Measurements from ENCODE around the gene MRTFA. TPM values are rescaled to one million over a fixed set of nuclear protein-coding genes. Genes with fewer than 3 reads are reported as not detected.
"Not testable (repeated sequence)": the region's sequence is repeated elsewhere in the genome, so short reads cannot be mapped to it uniquely, and the experiment has no call there.

The MRTFA gene
- total RNA-seq, 2 donors from 2014 or later, result 38.5 to 57.4 TPM

GRCh38 chr22:40553014-40553554, 83.4 kb downstream of the MRTFA start:
- peaks cover 43% of the 10 kb centered on the region for H3K36me3 Mint-ChIP-seq (ENCODE audit: low read depth)
- peaks cover 5% of the 10 kb centered on the region for H3K9me3 Mint-ChIP-seq
- H3K4me3 Mint-ChIP-seq, result no peak overlapping the region
- H3K27ac Mint-ChIP-seq, result no peak overlapping the region
- no peak for ATAC-seq (replicated peaks)
- peaks cover 5% of the 10 kb centered on the region for H3K4me1 Mint-ChIP-seq
- H3K27me3 Mint-ChIP-seq, result no peaks in the 10 kb centered on the region

GRCh38 chr22:40552070-40552469, 84.4 kb downstream of the MRTFA start:
- ATAC-seq (replicated peaks), result no peak
- Mint-ChIP-seq H3K27me3 (no peaks in the 10 kb centered on the region), H3K27ac (no peak overlapping the region), H3K9me3 (peaks cover 5% of the 10 kb centered on the region), H3K4me1 (peaks cover 5% of the 10 kb centered on the region), H3K36me3 (ENCODE audit: low read depth) (peaks cover 53% of the 10 kb centered on the region), H3K4me3 (no peak overlapping the region)

DNA sequence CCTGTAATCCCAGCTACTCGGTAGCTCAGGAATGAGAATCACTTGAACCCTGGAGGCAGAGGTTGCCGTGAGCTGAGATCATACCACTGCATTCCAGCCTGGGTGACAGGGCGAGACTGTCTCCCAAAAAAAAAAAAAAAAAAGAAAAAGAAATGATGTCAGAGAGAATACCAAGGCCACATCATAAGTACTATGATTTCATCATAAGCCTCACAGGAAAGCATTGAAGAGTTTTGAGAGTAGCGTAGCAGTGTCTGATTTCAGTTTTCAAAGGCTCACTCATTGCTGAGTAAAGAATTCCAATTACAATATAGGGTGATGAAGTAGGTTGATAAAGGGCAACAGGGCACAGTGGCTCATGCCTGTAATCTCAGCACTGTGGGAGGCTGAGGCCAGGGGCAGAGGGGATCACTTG, 88.8 kb downstream of the MRTFA start:
- peaks cover 1% of the 10 kb centered on the region for H3K9me3 Mint-ChIP-seq
- ATAC-seq (replicated peaks), result peak; percentile 38
- H3K27ac Mint-ChIP-seq, result no peak overlapping the region
- H3K4me3 Mint-ChIP-seq, result no peak overlapping the region
- H3K4me1 Mint-ChIP-seq, result peaks cover 13% of the 10 kb centered on the region
- H3K27me3 Mint-ChIP-seq, result no peaks in the 10 kb centered on the region
- H3K36me3 Mint-ChIP-seq (ENCODE audit: low read depth), result peaks cover 58% of the 10 kb centered on the region

- Mint-ChIP-seq H3K4me3 (no peak overlapping the region), H3K27ac (no peak overlapping the region), H3K36me3 (ENCODE audit: low read depth) (peaks cover 37% of the 10 kb centered on the region), H3K9me3 (no peaks in the 10 kb centered on the region), H3K27me3 (no peaks in the 10 kb centered on the region), H3K4me1 (peaks cover 23% of the 10 kb centered on the region)
- no peak for ATAC-seq (replicated peaks)
Measured at GRCh38 chr22:40544758-40545157, 91.8 kb downstream of the MRTFA start.

- no peaks in the 10 kb centered on the region for H3K9me3 Mint-ChIP-seq
- H3K4me3 Mint-ChIP-seq, result no peak overlapping the region
- H3K27ac Mint-ChIP-seq, result peak overlapping the region; percentile 24
- H3K4me1 Mint-ChIP-seq, result peaks cover 23% of the 10 kb centered on the region
- no peak for ATAC-seq (replicated peaks)
- peaks cover 22% of the 10 kb centered on the region for H3K36me3 Mint-ChIP-seq (ENCODE audit: low read depth)
- no peaks in the 10 kb centered on the region for H3K27me3 Mint-ChIP-seq
Measured at GRCh38 chr22:40542821-40543540, 93.5 kb downstream of the MRTFA start.

GRCh38 chr22:40541300-40541699, 95.2 kb downstream of the MRTFA start:
- peaks cover 22% of the 10 kb centered on the region for H3K4me1 Mint-ChIP-seq
- no peaks in the 10 kb centered on the region for H3K27me3 Mint-ChIP-seq
- H3K4me3 Mint-ChIP-seq, result no peak overlapping the region
- no peaks in the 10 kb centered on the region for H3K9me3 Mint-ChIP-seq
- H3K36me3 Mint-ChIP-seq (ENCODE audit: low read depth), result peaks cover 7% of the 10 kb centered on the region
- peak overlapping the region; percentile 32 for H3K27ac Mint-ChIP-seq
- peak; percentile 99 for ATAC-seq (replicated peaks)

DNA sequence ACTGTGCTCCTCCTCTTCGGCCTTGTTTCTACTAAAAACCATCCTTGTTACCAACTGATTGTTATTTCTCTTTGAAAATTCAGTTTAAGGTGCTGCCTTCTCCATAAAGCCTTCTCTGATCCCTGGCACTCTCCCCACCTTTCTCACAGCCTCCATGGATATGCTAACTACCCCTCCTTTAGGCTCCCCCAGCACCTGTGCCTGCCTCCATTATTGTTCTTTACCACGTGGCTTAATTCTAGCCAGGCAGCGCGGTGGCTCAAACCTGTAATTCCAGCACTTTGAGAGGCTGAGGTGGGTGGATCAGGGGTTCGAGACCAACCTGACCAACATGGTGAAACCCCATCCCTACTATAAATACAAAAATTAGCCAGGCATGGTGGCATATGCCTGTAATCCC, 96.3 kb downstream of the MRTFA start:
- Mint-ChIP-seq H3K27me3 (no peaks in the 10 kb centered on the region), H3K36me3 (ENCODE audit: low read depth) (no peaks in the 10 kb centered on the region), H3K9me3 (no peaks in the 10 kb centered on the region), H3K27ac (peak overlapping the region; percentile 32), H3K4me3 (no peak overlapping the region), H3K4me1 (peaks cover 17% of the 10 kb centered on the region)
- ATAC-seq (replicated peaks), result no peak

DNA sequence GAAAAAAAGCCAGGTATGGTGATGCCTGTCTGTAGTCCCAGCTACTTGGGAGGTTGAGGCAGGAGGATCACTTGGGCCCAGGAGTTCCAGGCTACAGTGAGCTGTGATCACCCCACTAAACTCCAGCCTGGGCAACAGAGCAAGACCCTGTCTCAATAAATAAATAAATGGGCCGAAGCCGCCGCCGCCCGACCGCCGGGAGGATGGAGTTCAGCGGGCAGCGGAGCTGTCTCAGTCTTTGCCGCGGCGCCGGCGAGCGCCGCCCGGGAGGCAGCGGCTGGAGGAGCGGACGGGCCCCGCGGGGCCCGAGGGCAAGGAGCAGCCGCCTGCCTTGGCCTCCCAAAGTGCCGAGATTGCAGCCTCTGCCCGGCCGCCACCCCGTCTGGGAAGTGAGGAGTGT, 100.4 kb downstream of the MRTFA start:
- H3K4me3 Mint-ChIP-seq; H3K27me3 Mint-ChIP-seq; ATAC-seq (replicated peaks); H3K9me3 Mint-ChIP-seq; H3K27ac Mint-ChIP-seq; H3K36me3 Mint-ChIP-seq (ENCODE audit: low read depth): not testable (repeated sequence)
- peaks cover 36% of the 10 kb centered on the region for H3K4me1 Mint-ChIP-seq

- Mint-ChIP-seq H3K27ac (peak overlapping the region; percentile 81), H3K4me3 (peak overlapping the region; percentile 84), H3K27me3 (no peaks in the 10 kb centered on the region), H3K9me3 (no peaks in the 10 kb centered on the region), H3K4me1 (peaks cover 39% of the 10 kb centered on the region), H3K36me3 (ENCODE audit: low read depth) (no peaks in the 10 kb centered on the region)
- no peak for ATAC-seq (replicated peaks)
Measured at GRCh38 chr22:40535642-40536041, 100.9 kb downstream of the MRTFA start.

DNA sequence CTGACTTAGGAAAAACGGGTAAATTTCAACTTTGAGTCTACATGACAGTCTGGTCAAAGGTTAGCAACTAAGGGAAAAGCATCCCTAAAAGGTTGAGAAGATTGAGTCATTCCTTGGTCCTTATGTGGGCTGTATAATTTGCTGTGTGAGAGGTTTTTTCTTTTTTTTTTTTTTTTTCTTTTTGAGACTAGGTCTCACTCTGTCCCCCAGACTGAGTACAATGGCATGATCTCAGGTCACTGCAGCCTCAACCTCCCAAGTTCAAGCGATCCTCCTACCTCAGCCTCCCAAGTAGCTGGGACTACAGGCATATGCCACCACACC, 101.4 kb downstream of the MRTFA start:
- H3K4me3 Mint-ChIP-seq, result peak overlapping the region; percentile 84
- no peak for ATAC-seq (replicated peaks)
- H3K27me3 Mint-ChIP-seq, result no peaks in the 10 kb centered on the region

DNA sequence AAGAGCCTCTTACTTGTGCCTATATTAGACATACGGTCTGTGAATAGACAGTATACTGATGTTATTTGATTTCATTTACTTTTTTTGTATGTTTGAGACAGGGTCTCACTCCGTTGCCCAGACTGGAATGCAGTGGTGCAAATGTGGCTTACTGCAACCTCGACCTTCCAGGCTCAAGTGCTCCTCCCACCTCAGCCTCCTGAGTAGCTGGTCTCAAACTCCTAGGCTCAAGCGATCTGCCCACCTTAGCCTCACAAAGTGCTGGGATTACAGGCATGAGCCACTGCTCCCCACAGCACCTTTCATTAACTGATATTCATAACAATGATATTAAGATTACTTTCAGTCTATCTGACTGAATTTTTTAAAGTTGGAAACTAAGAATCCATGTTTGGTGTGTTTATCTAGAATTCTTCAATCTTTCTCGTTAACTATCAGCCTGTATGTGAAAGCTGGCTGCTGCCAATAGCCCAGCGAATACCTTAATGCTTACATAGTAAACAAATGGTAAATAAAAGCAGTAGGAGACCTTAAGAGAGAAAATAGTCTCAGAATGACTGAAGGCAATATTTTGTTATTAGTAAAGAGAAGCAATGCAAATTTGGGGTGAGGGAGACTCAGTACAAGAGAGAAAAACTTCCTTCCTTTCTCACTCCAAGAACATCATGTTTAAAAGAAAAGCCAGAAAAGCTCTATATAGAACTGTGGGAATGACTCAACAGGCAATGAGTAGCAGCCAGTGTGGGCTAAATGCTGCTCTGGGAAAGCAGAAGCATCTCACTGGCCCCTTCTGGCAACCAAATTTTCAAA, 101.9 kb downstream of the MRTFA start:
- ATAC-seq (replicated peaks), result peak; percentile 78
- peak overlapping the region; percentile 81 for H3K27ac Mint-ChIP-seq
- H3K9me3 Mint-ChIP-seq, result no peaks in the 10 kb centered on the region
- peaks cover 45% of the 10 kb centered on the region for H3K4me1 Mint-ChIP-seq
- no peaks in the 10 kb centered on the region for H3K36me3 Mint-ChIP-seq (ENCODE audit: low read depth)
- H3K4me3 Mint-ChIP-seq, result peak overlapping the region; percentile 84
- H3K27me3 Mint-ChIP-seq, result no peaks in the 10 kb centered on the region

More for the DNA sequence above, 101.4 kb downstream of the MRTFA start:
- peak overlapping the region; percentile 81 for H3K27ac Mint-ChIP-seq
- no peaks in the 10 kb centered on the region for H3K36me3 Mint-ChIP-seq (ENCODE audit: low read depth)
- no peaks in the 10 kb centered on the region for H3K9me3 Mint-ChIP-seq
- H3K4me1 Mint-ChIP-seq, result peaks cover 41% of the 10 kb centered on the region

DNA sequence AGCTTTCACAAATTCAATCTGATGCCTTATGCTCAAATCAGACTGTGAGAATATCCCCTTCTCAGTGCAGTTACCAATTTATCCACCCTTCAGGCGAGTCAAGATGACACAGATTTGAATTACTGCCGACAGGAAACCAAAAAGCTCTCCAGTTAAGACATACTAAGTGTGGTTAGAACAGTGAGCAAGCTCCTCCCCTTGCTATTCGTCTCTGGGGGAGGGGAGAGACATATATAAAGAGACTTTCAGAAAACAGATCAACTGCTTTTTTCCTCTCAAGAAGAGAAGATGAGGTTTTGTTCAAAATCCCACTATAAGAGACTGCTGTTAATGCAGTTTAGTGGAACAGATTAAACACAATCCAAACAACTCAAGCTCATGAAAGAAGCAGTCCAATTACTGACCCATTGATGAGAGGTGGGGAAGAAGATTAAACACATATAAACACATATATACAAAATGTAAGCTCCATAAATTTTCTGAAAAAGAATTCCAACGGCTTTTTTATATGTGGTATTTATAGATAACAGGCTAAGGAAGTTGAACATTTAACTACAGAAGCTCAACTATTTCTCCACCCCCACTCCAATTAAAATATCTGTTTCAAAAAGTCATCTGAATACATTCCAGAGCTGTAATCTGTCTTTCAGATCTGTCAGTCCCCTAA, 102.7 kb downstream of the MRTFA start:
- H3K9me3 Mint-ChIP-seq, result no peaks in the 10 kb centered on the region
- peak overlapping the region; percentile 84 for H3K4me3 Mint-ChIP-seq
- no peaks in the 10 kb centered on the region for H3K27me3 Mint-ChIP-seq
- no peaks in the 10 kb centered on the region for H3K36me3 Mint-ChIP-seq (ENCODE audit: low read depth)
- H3K4me1 Mint-ChIP-seq, result peaks cover 46% of the 10 kb centered on the region
- H3K27ac Mint-ChIP-seq, result peak overlapping the region; percentile 81
- peak; percentile 82 for ATAC-seq (replicated peaks)

GRCh38 chr22:40531951-40532900, 104.3 kb downstream of the MRTFA start:
- peak overlapping the region; percentile 81 for H3K27ac Mint-ChIP-seq
- H3K36me3 Mint-ChIP-seq (ENCODE audit: low read depth), result no peaks in the 10 kb centered on the region
- no peaks in the 10 kb centered on the region for H3K9me3 Mint-ChIP-seq
- H3K4me3 Mint-ChIP-seq, result peak overlapping the region; percentile 84
- peaks cover 46% of the 10 kb centered on the region for H3K4me1 Mint-ChIP-seq
- H3K27me3 Mint-ChIP-seq, result no peaks in the 10 kb centered on the region
- peak; percentile 50 for ATAC-seq (replicated peaks)

- H3K4me3 Mint-ChIP-seq, result peak overlapping the region; percentile 84
- H3K4me1 Mint-ChIP-seq, result peaks cover 51% of the 10 kb centered on the region
- peak overlapping the region; percentile 53 for H3K27ac Mint-ChIP-seq
- H3K27me3 Mint-ChIP-seq; ATAC-seq (replicated peaks); H3K9me3 Mint-ChIP-seq; H3K36me3 Mint-ChIP-seq (ENCODE audit: low read depth): not testable (repeated sequence)
Measured at GRCh38 chr22:40530391-40530790, 106.1 kb downstream of the MRTFA start.

Measured in activated T-helper 17 cell treated with anti-CD3 and anti-CD28 coated beads, Interleukin-2, amount 50 U/mL, for 72 hours (primary cell).